HS-5 (cell line): ENCODE results near the gene KDSR.
A peak's percentile ranks its signal among the peaks of the same experiment; 100 is the strongest.
"Not testable (repeated sequence)": the region's sequence is repeated elsewhere in the genome, so short reads cannot be mapped to it uniquely, and the experiment has no call there.

Experiments used
- DNase-seq: peaks from one replicate; pipeline ENCODE4 v3.0.0-alpha.2; 2012; ENCODE audit warnings: low read depth

Gene KDSR

GRCh38 chr18:63365876-63366212 lies 1.2 kb downstream of the KDSR start:
- no peak for DNase-seq

DNA sequence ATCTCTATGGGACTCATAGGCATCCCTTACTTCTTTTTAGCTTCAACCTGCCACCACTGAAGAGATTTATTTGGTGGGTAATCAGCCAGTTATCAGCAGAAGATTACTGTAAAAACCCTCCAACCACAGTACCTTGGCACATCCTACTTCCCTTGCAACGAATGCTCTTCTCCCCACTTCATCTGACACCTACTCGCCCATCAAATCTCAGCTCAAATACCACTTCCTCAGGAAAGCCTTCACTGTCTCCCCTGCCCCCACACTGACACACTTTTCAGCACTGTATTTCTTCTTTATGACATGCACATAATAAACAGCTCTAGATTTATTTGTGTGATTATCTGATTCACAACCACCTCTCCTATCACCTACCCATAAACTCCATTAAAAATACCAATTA lies 3.1 kb downstream of the KDSR start:
- no peak for DNase-seq

DNA sequence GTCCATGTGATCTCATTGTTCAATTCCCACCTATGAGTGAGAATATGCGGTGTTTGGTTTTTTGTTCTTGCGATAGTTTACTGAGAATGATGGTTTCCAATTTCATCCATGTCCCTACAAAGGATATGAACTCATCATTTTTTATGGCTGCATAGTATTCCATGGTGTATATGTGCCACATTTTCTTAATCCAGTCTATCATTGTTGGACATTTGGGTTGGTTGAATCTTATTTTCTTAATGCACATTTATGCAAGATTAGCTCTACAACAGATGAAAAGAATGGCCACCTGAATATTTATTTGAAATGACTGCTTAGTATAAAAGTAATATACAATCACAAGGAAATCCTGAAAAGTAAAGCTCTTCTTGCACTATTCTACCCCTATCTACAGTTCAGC lies 3.6 kb downstream of the KDSR start:
- DNase-seq: not testable (repeated sequence)

GRCh38 chr18:63356272-63356896 lies 10.6 kb downstream of the KDSR start:
- no peak for DNase-seq

DNA sequence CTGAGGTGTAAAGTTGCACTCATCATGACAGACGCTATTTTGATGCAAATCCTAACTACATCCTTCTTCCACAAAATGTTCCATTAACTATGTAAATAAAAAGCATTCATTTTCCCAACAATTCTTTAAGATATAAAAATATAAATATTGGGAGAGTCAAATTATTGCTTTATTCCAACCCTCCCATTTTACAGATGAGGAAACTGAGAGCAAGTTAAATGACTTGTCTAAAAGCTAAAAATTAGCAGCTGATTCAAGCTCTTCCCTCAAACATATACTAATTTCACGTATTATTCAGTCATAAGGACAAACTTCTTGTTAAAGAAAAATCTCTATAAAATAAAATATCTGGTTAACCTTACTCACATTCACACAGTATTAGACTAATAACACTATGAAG lies 16.8 kb downstream of the KDSR start:
- no peak for DNase-seq

- DNase-seq: no peak
Measured at GRCh38 chr18:63348508-63349136, 18.4 kb downstream of the KDSR start.

DNA sequence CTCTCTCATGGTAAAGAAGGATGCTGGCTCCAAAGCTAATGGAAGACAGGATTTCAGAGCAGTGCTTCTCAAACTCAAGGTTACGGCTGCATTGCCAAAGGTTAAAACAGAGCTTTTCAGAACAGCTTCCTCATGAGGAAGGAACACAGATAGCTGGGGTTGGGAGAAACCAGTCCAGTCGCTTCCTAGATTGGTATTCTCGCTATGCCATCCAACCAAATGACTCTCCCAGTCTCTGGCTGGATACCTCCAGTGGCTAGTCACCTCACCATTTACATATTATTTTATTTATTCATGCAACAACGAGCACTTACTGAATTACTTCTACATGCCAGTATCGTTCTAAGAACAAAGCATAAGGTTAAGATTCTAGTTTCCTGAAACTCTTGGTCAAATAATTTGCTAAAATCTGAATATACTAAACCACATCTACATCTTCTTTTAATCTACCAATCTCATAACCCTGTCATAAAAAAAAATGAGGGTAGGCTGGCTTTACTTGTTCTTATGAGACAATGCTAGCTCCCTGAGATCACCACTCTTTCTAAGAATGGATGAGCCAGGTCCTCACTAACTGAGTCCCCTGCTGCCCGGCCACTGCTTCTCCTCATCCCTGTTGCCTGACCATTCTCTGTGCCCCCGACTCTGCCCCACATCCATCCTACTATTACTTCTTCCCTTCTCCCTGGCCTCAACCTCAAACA lies 20.4 kb downstream of the KDSR start:
- no peak for DNase-seq

DNA sequence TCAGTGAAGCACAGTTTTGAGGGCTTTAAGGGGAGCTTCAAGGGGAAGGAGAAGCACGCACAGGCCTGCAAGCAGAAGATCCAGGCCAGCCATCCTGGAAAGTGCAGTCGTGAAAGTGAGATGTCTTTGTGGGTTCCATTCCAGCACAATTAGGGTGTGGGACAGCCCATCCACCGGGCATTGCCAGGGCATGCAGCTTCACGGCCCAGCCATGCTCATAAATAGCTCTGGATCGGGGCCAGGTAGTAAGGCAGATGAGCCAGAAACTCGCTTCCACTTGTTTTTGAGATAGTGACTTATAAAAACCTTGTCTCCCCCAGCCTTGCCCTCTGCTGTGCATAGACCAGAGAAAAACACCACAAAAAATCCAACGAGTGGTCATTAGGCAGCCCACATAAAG lies 21.0 kb downstream of the KDSR start:
- DNase-seq: no peak

DNA sequence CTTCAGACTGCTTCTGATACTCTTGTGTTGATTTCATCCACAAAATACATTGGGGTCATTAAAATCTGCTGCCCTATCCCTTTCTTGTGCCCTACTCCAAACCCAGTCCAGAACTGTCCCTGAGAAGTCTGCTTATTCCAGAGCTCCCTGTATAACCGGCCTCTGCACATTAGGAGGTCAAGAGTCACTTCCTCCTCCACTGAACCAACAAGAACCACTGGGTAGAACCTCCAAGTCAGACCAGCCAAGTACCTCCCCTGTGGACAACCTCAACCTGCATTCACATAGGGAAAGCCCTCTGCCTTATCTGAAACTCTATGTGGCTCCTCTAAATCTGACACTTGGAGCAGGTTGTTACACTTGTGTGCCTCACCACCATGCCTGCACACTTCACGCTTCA lies 22.1 kb downstream of the KDSR start:
- no peak for DNase-seq

DNA sequence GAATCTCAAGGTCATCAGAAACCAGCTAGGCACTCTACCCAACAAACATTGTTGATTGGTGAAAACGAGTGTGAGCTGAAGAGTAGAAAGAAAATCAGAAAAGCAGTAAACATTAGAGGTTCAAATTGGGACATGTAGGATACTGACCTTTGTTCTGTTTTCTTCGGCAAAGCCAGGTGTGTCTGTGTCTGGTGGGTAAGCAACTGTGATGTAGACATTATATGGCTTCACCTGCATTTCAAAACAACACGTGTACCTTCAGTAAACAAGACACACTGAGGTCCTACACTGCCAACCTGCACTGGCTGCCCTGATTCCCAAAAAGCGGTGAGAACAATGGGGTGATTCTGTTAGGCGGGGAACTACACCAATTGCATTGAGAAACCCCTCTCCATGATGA lies 22.7 kb downstream of the KDSR start:
- no peak for DNase-seq

DNA sequence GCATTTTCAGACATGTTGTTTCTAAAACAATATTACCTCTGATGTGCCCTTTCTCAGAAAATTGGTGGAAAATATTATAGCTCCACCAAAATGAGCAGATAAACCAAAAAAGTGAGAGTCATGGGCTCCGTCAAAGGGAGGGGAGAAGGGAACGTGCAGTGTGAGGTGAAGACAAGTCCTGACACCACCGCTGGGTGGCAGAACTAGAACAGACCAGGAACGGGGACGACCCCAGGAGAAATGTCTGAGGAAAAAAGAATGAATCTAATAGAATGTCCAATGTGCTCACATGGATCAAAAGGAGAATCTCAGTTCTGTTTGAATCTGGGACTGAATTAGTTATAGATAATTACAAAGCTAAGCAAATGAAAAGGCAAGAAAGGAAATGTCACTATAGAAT lies 24.8 kb downstream of the KDSR start:
- no peak for DNase-seq

- no peak for DNase-seq
Measured at GRCh38 chr18:63339920-63340484, 27.0 kb downstream of the KDSR start.

DNA sequence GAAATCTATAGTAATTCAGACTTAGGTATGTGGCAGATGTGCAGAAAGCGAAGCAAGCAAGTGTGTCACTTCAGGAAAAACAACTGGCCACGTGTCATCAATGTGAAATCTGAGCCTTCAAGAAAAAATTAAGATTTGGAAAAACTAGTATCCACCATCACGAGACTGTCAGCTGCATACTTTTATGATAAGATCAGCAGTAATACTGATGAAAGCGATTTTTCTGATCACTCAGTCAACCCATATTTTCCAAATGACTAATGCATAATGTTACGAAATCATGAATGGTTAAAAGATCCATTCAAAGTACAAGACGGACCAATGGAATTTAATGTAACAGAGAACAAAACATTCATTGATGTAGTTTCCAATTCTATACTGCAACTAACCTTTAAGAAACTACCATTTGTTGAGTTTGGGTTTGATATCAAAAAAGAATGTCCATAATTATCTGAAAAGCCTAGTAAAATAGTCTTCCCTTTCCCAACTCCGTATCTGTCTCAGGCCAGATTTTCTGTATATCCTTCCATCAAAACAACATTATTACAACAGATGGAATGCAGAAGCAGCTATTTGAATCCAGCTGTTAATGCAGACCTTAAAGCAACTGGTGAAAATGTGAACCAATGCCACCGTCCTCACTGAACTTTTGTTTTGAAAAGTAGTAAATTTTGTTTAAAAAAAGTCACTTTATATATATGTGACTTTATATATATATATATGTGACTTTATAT lies 30.5 kb downstream of the KDSR start:
- DNase-seq: peak; percentile 93

DNA sequence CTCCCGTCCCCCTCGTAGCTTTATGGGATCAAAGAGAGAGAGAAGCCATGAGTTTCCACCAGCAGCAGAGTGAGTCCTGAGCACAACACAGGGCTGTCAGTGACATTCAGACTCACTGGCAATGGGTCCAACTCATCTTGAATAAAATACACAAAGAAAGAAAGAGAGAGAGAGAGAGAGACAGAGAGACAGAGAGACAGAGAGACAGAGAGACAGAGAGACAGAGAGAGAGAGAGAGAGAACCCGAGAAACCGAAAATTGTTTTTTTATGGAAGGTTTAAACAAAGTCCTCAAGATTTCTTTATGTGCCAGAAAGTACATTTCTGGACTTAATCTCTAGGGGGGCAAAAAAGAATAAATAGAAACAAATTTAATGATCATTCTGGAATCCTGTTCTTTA lies 35.9 kb downstream of the KDSR start:
- DNase-seq: no peak

DNA sequence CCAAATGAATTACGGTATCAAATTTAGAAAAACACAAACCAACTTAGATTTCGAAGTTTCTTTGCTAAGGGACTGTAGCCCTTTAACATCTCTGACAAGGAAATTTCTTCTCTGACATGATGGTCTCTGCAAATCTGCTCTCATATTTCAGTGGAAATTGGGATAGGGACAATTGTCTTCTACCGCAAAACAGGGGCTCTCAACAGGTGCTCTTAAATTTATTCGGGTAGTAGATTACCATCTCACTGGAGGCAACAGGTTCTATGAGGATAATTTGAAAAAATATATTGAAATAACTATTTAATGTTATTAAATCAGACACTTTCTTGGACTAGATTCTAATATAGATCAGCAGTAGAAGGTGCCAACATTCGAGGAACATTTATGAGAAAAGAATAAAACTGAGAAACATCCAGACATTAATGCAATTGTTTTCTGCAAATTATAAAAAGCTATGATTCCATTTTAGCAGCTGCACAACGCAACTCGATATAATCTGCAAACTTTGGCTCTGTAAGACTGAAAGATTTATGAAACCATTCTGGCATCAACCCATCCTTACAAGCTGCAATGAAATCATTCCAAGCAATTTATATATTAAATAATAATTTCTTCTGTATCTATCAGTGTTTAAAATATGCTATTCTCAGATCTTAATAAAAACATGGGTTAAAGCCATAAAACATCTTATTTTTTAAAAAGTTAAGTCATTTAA lies 37.4 kb downstream of the KDSR start:
- DNase-seq: no peak

DNA sequence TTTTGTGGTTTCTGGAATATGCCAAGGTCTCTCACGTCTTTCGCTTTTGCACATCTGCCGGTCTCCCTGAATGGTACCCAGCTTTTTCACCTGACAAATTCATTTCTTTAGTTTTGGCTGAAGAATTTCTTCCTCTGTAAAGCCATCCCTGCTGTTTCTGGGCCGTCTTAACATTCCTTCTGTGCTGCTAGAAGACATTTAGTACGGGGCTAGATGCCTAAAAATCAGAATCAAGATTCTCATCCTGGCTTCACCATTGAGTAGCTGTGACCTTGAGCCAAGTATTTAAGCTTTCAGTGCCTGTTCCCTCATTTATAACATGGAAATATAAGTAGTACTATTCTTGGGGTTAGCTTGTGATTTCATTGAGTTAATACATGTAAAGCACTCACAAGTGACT lies 41.0 kb downstream of the KDSR start:
- DNase-seq: no peak

DNA sequence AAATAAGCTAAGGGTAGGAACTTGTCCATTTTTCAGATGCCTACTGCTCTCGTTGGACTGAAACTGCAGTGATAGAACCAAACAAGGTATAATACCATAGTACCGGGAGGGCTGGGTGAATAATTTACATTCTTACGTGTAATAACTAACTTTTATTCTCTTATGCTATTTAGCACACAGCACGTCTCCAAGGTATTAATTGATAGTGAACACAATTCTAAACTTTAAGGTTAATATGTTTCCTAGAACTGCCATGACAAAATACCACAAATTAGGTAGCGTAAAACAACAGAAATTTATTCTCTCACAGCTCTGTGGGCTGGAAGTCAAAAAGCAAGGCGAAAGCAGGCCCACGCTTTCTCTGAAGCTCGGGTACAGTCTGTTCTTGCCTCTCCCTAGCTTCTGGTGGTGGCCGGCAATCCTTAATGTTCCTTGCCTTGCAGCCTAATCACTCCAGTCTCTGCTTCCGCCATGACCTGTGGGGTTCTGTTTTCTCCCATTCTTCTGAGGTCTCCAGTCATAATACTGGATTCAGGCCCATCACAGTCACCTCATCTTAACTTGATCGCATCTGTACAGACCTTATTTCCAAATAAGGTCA lies 41.8 kb downstream of the KDSR start:
- no peak for DNase-seq

- no peak for DNase-seq
Measured at GRCh38 chr18:63322908-63323634, 43.9 kb downstream of the KDSR start.

DNA sequence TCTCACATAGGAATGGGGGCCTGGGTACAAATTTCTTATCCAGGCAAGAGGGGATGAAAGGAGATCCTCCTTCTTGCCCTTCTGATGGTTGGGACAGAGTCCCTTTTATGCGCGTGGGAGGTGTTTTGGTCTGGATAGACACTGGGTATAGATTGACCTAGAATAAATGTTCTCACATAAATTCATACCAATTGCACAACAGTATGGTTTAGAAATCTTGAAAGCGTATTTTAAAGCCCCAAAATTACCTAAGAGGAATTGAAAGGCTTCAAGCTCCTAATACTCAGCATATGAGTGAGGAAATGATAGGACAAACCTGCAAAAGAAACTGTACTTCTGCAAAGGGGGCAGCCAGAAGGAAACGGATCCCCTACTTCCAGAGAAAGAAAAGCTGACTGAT lies 44.8 kb downstream of the KDSR start:
- DNase-seq: no peak

- no peak for DNase-seq
Measured at GRCh38 chr18:63321291-63321690, 45.7 kb downstream of the KDSR start.

- no peak for DNase-seq
Measured at GRCh38 chr18:63320975-63321265, 46.1 kb downstream of the KDSR start.
